Transverse colon (tissue), 4 donors: ENCODE data around the gene ZNF621.

Source experiments
- CTCF ChIP-seq, 5 experiments: fragments of 200-600 bp in 3 of 5; fragments of 450-650 bp in 2 of 5; sonication (generic) in 3 of 5; IDR thresholded peaks; 1 replicate in 2 of 5; 2 replicates in 3 of 5; pipeline ENCODE4 v1.5.1; 2016 to 2017; ENCODE audit warnings: antibody characterized with exemption in 5 of 5, inconsistent platforms in 3 of 5, mild to moderate bottlenecking in 2 of 5, moderate library complexity in 1 of 5
- POLR2AphosphoS5 ChIP-seq, 3 donors: sonication (generic); formaldehyde crosslinking; IDR thresholded peaks; one replicate each; pipeline ENCODE4 v1.6.1; 2016; ENCODE audit warnings: antibody characterized with exemption in 3 of 3

DNA sequence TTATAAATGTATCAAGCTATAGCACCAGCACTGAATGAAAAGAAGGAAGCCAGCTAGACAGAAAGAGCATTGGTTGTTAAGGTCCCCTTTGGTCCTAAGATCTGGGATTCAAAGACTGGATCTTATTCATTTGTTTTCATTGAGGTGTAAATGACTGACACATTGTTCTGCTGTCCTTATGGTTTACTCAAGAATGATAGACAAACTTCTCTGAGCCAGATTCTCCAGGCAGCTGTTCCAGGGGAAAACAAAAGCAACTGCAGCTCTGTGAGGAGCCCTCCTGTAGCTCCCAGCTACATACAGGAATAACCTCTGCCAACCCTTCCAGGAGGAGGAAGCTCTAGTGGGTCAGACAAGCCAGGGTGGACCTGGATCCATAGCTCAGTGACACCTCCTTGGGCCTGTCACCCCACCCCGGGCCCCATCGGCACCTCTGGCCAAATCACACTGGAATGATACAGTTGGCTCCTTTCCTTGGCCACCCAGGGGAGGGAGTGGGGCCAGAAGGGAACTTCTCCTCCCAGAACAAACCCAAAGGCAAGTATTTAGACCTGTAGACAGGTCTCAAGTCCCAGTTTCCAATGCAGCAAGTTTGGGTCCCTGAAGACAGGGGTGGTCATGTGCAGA, 57.8 kb downstream of the ZNF621 start:
- TF ChIP-seq POLR2AphosphoS5 (IDR thresholded peaks at IDR 0.05): no peak
- no peak for TF ChIP-seq CTCF (IDR thresholded peaks at IDR 0.05)
